Stimulated activated CD8-positive, alpha-beta memory T cell treated with anti-CD3 and anti-CD28 coated beads, Interleukin-7, amount 100 ng/mL, for 24 hours (primary cell): ENCODE data around the gene GLRA3.

Source experiments
- DNase-seq: peaks from one replicate; pipeline ENCODE4 v3.0.0-alpha.2; 2020; ENCODE audit warnings: low read depth

The GLRA3 gene

GRCh38 chr4:174593701-174594100, 235.3 kb downstream of the GLRA3 start:
- DNase-seq = no peak

GRCh38 chr4:174592985-174593335, 236.1 kb downstream of the GLRA3 start:
- no peak for DNase-seq

GRCh38 chr4:174592256-174592984, 236.6 kb downstream of the GLRA3 start:
- no peak for DNase-seq

- DNase-seq = no peak
These were observed 237.6 kb downstream of the GLRA3 start for GRCh38 chr4:174591243-174592021.

GRCh38 chr4:174590336-174590735, 238.7 kb downstream of the GLRA3 start:
- DNase-seq = no peak
